HepG2 (cell line): ENCODE measurements around the gene FMNL2. TPM values are rescaled to one million over a fixed set of nuclear protein-coding genes. Genes with fewer than 3 reads are reported as not detected.

Experiments used
- BATF2 ChIP-seq: sonication (generic); formaldehyde crosslinking; IDR thresholded peaks from 2 replicates; pipeline ENCODE4 v1.8.0; 2022; ENCODE audit warnings: mild to moderate bottlenecking, missing genetic modification reagents, moderate library complexity
- DPF2 ChIP-seq: sonication (generic); formaldehyde crosslinking; IDR thresholded peaks from 2 replicates; pipeline ENCODE4 v1.4.0; 2020; ENCODE audit warnings: mild to moderate bottlenecking, low read depth, missing genetic modification reagents, borderline replicate concordance
- ETV5 ChIP-seq: IDR thresholded peaks from 2 replicates; pipeline ENCODE4 v1.6.1; 2018; ENCODE audit warnings: missing biosample characterization, missing genetic modification reagents, inconsistent platforms, borderline replicate concordance
- GRHL1 ChIP-seq: sonication (generic); formaldehyde crosslinking; conservative IDR thresholded peaks from 2 replicates; pipeline ENCODE4 v1.8.0; 2022; ENCODE audit warnings: missing genetic modification reagents
- HCFC1 ChIP-seq: fragments of 150-350 bp; IDR thresholded peaks from 2 replicates; pipeline ENCODE4 v1.6.1; 2014; ENCODE audit warnings: low read depth, low read length
- KDM5A ChIP-seq: fragments of 200-600 bp; sonication (generic); IDR thresholded peaks from 2 replicates; pipeline ENCODE4 v1.7.0; 2018; ENCODE audit warnings: antibody characterized with exemption, mild to moderate bottlenecking, low read length, borderline replicate concordance
- MEIS1 ChIP-seq: sonication (generic); formaldehyde crosslinking; IDR thresholded peaks from 2 replicates; pipeline ENCODE4 v1.9.0; 2021; ENCODE audit warnings: mild to moderate bottlenecking, missing genetic modification reagents, moderate library complexity, borderline replicate concordance
- NCOA2 ChIP-seq: sonication (generic); formaldehyde crosslinking; IDR thresholded peaks from 2 replicates; pipeline ENCODE4 v1.8.0; 2022; ENCODE audit warnings: inconsistent platforms
- NFIB ChIP-seq: sonication (generic); formaldehyde crosslinking; IDR thresholded peaks from 2 replicates; pipeline ENCODE4 v1.9.0; 2021; ENCODE audit warnings: missing genetic modification reagents, mild to moderate bottlenecking, borderline replicate concordance
- PRPF4 ChIP-seq: fragments of 200-400 bp; formaldehyde crosslinking; IDR thresholded peaks from 2 replicates; pipeline ENCODE4 v1.6.1; 2016; ENCODE audit warnings: low read length, low read depth; ENCODE audit not compliant: poor library complexity, severe bottlenecking
- RBM22 ChIP-seq: fragments of 200-400 bp; formaldehyde crosslinking; optimal IDR thresholded peaks from 2 replicates; pipeline ENCODE3; 2017; ENCODE audit warnings: mild to moderate bottlenecking, low read length, moderate library complexity
- RFX5 ChIP-seq: IDR thresholded peaks from 2 replicates; pipeline ENCODE4 v1.6.1; 2011; ENCODE audit warnings: low read depth, low read length, improper control_type of control experiment
- SATB2 ChIP-seq: sonication (generic); formaldehyde crosslinking; IDR thresholded peaks from 2 replicates; pipeline ENCODE4 v1.5.0; 2020; ENCODE audit warnings: missing genetic modification reagents
- SMAD9 ChIP-seq: sonication (generic); formaldehyde crosslinking; IDR thresholded peaks from 2 replicates; pipeline ENCODE4 v1.5.1; 2020; ENCODE audit warnings: mild to moderate bottlenecking, missing genetic modification reagents
- TBX3 ChIP-seq: fragments of 450-650 bp; IDR thresholded peaks from 2 replicates; pipeline ENCODE4 v1.6.1; 2017; ENCODE audit warnings: antibody characterized with exemption, mild to moderate bottlenecking, inconsistent platforms, borderline replicate concordance
- TEF ChIP-seq: sonication (generic); formaldehyde crosslinking; IDR thresholded peaks from 2 replicates; pipeline ENCODE4 v1.5.0; 2020; ENCODE audit warnings: missing genetic modification reagents
- ZMAT3 ChIP-seq: sonication (generic); formaldehyde crosslinking; conservative IDR thresholded peaks from 2 replicates; pipeline ENCODE4 v1.7.0; 2021; ENCODE audit warnings: missing genetic modification reagents
- ZNF253 ChIP-seq: sonication (generic); formaldehyde crosslinking; IDR thresholded peaks from 2 replicates; pipeline ENCODE4 v1.8.0; 2022; ENCODE audit warnings: mild to moderate bottlenecking, missing genetic modification reagents, borderline replicate concordance
- ZNF44 ChIP-seq: sonication (generic); formaldehyde crosslinking; IDR thresholded peaks from 2 replicates; pipeline ENCODE4 v1.5.1; 2020; ENCODE audit warnings: mild to moderate bottlenecking, missing genetic modification reagents
- ZNF784 ChIP-seq: sonication (generic); formaldehyde crosslinking; IDR thresholded peaks from 2 replicates; pipeline ENCODE4 v1.5.1; 2020; ENCODE audit warnings: missing genetic modification reagents, mild to moderate bottlenecking, borderline replicate concordance
- polyA plus RNA-seq, 8 experiments: library from polyadenylated mRNA; depleted of rRNA in 3 of 8; stranded (reverse) in 7 of 8; unstranded in 1 of 8; fragments of >200 nt; fragmentation: Illumina TruSeq in 4 of 8; extraction: Trizol in 4 of 8; gene quantifications; 2 replicates each; pipeline versions ENCODE4 v1.2.1 to v1.2.3, GENCODE V29; 2011 to 2016; ENCODE audit warnings: low read depth in 4 of 8, missing spikeins in 1 of 8, mixed read lengths in 1 of 8; ENCODE audit not compliant: insufficient read depth in 1 of 8
- total RNA-seq, 5 experiments: library from RNA; depleted of rRNA; stranded (reverse); fragments of >200 nt; fragmentation: Illumina TruSeq; extraction: Trizol; gene quantifications; 2 replicates each; pipeline ENCODE4 v1.2.3, GENCODE V29; 2016; ENCODE audit warnings: low read depth in 1 of 5
- TF ChIP-seq, protein P1 (sequence below): fragments of 450-650 bp; IDR thresholded peaks from 2 replicates; pipeline ENCODE4 v1.6.1; 2017; ENCODE audit warnings: mild to moderate bottlenecking
- TF ChIP-seq, protein P2 (sequence below): IDR thresholded peaks from 2 replicates; pipeline ENCODE4 v1.6.1; 2018; ENCODE audit warnings: missing genetic modification reagents

The FMNL2 gene
- total and polyA plus RNA-seq, 2 of the 13 experiments (the other 11 are each of a cell fraction or from before 2014, with no cell fraction given) = 66.5 to 67.7 TPM

DNA sequence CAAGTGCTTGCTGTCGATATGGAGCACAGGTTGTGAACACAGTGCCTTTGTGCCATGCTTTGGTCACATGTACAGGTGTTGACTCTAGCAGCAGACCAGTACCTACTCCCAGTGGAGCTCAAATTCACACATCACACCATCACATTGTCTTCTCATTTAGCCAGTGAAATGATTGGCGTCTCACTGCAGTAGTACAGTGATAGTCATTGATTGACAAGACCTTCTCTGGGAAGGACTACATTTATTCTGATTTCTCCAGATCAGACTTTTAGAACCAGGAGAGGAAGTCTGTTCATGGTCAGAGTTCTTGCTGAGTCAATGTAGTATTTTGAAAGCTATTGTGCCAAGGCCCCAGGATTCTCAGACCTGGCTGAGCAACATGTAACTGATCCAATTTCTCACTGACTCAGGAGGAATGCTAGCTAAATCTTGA, 75.2 kb downstream of the FMNL2 start (continued):
- peak; percentile 91 for TF ChIP-seq TBX3
- TF ChIP-seq HCFC1 = no peak
- peak; percentile 93 for TF ChIP-seq DPF2
- TF ChIP-seq, protein P1, sequence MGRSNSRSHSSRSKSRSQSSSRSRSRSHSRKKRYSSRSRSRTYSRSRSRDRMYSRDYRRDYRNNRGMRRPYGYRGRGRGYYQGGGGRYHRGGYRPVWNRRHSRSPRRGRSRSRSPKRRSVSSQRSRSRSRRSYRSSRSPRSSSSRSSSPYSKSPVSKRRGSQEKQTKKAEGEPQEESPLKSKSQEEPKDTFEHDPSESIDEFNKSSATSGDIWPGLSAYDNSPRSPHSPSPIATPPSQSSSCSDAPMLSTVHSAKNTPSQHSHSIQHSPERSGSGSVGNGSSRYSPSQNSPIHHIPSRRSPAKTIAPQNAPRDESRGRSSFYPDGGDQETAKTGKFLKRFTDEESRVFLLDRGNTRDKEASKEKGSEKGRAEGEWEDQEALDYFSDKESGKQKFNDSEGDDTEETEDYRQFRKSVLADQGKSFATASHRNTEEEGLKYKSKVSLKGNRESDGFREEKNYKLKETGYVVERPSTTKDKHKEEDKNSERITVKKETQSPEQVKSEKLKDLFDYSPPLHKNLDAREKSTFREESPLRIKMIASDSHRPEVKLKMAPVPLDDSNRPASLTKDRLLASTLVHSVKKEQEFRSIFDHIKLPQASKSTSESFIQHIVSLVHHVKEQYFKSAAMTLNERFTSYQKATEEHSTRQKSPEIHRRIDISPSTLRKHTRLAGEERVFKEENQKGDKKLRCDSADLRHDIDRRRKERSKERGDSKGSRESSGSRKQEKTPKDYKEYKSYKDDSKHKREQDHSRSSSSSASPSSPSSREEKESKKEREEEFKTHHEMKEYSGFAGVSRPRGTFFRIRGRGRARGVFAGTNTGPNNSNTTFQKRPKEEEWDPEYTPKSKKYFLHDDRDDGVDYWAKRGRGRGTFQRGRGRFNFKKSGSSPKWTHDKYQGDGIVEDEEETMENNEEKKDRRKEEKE = no peak
- peak; percentile 93 for TF ChIP-seq NCOA2 (CRISPR knock-in tag)
- 0 out of 2 replicates have a peak, but pooled peaks have one; percentile 49 for TF ChIP-seq SATB2 (CRISPR knock-in tag)
- peak; percentile 87 for TF ChIP-seq ZNF44 (CRISPR knock-in tag)
- no peak for TF ChIP-seq RFX5
- TF ChIP-seq BATF2 (CRISPR knock-in tag) = no peak
- TF ChIP-seq KDM5A = no peak
- TF ChIP-seq ZNF784 (CRISPR knock-in tag) = peak; percentile 82; the same call in 1 of the 2 replicates
- TF ChIP-seq SMAD9 = 0 out of 2 replicates have a peak, but pooled peaks have one; percentile 50
- TF ChIP-seq MEIS1 = peak; percentile 99
- no peak for TF ChIP-seq NFIB (CRISPR knock-in tag)
- TF ChIP-seq ZNF253 = no peak
- TF ChIP-seq RBM22 = no peak
- no peak for TF ChIP-seq GRHL1 (CRISPR knock-in tag)
- TF ChIP-seq PRPF4 = no peak
- TF ChIP-seq, protein P2, sequence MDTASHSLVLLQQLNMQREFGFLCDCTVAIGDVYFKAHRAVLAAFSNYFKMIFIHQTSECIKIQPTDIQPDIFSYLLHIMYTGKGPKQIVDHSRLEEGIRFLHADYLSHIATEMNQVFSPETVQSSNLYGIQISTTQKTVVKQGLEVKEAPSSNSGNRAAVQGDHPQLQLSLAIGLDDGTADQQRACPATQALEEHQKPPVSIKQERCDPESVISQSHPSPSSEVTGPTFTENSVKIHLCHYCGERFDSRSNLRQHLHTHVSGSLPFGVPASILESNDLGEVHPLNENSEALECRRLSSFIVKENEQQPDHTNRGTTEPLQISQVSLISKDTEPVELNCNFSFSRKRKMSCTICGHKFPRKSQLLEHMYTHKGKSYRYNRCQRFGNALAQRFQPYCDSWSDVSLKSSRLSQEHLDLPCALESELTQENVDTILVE (CRISPR knock-in tag) = peak; percentile 82
- peak; percentile 85; the same call in 1 of the 2 replicates for TF ChIP-seq ETV5 (CRISPR knock-in tag)
- no peak for TF ChIP-seq TEF (CRISPR knock-in tag)
- TF ChIP-seq ZMAT3 (CRISPR knock-in tag) = peak; percentile 82; the same call in 1 of the 2 replicates
